ENCODE data around the gene PTPN14.

The PTPN14 gene

GRCh38 chr1:214455479-214455878 lies 95.9 kb downstream of the PTPN14 start:
- no peak for DNase-seq (ENCODE audit: low spot score)
- in situ Hi-C loops (cut with MboI; ENCODE audit: low sequenced_read_pairs, unreplicated experiment) = no loop called here
- no peak for TF ChIP-seq CTCF (IDR thresholded peaks at IDR 0.05; ENCODE audit: borderline replicate concordance, control extremely low read depth, extremely low read depth, insufficient read depth, missing control alignments)

- TF ChIP-seq CTCF (IDR thresholded peaks at IDR 0.05; ENCODE audit: borderline replicate concordance, control extremely low read depth, extremely low read depth, insufficient read depth, missing control alignments) = no peak
- in situ Hi-C loops (cut with MboI; ENCODE audit: low sequenced_read_pairs, unreplicated experiment) = no loop called here
- DNase-seq (ENCODE audit: low spot score) = no peak
Observed at GRCh38 chr1:214454569-214455396, 96.6 kb downstream of the PTPN14 start.

- DNase-seq (ENCODE audit: low spot score) = no peak
- TF ChIP-seq CTCF (IDR thresholded peaks at IDR 0.05; ENCODE audit: borderline replicate concordance, control extremely low read depth, extremely low read depth, insufficient read depth, missing control alignments) = no peak
- in situ Hi-C loops (cut with MboI; ENCODE audit: low sequenced_read_pairs, unreplicated experiment) = no loop called here
Observed at GRCh38 chr1:214453109-214453722, 98.2 kb downstream of the PTPN14 start.

GRCh38 chr1:214452152-214452784 lies 99.1 kb downstream of the PTPN14 start:
- DNase-seq (ENCODE audit: low spot score) = no peak
- in situ Hi-C loops (cut with MboI; ENCODE audit: low sequenced_read_pairs, unreplicated experiment) = no loop called here
- no peak for TF ChIP-seq CTCF (IDR thresholded peaks at IDR 0.05; ENCODE audit: borderline replicate concordance, control extremely low read depth, extremely low read depth, insufficient read depth, missing control alignments)

GRCh38 chr1:214451596-214451995 lies 99.8 kb downstream of the PTPN14 start:
- TF ChIP-seq CTCF (IDR thresholded peaks at IDR 0.05; ENCODE audit: borderline replicate concordance, control extremely low read depth, extremely low read depth, insufficient read depth, missing control alignments) = no peak
- DNase-seq (ENCODE audit: low spot score) = no peak
- in situ Hi-C loops (cut with MboI; ENCODE audit: low sequenced_read_pairs, unreplicated experiment) = no loop called here

GRCh38 chr1:214449371-214449770 lies 102.0 kb downstream of the PTPN14 start:
- in situ Hi-C loops (cut with MboI; ENCODE audit: low sequenced_read_pairs, unreplicated experiment) = no loop called here
- no peak for TF ChIP-seq CTCF (IDR thresholded peaks at IDR 0.05; ENCODE audit: borderline replicate concordance, control extremely low read depth, extremely low read depth, insufficient read depth, missing control alignments)
- no peak for DNase-seq (ENCODE audit: low spot score)
